GM12878 (cell line): ENCODE measurements around the gene SERINC5. TPM values are rescaled to one million over a fixed set of nuclear protein-coding genes. Genes with fewer than 3 reads are reported as not detected.

Experiments
- ATAC-seq: fragments of 200-7000 bp; cut with Tn5 transposase; 3 replicates; pipeline ENCODE4 v1.9.1; 2020; ENCODE audit warnings: mild to moderate bottlenecking, moderate library complexity
- BruUV-seq: library from RNA; stranded (reverse); fragments of 400-500 nt; replicated peaks from 2 replicates; lab custom pipeline; 2021; lab: Mats Ljungman, UMichigan
- CTCF ChIA-PET: fragments of 300-600 bp; sonication (Branson Sonifier 250); formaldehyde crosslinking; extraction: SDS; loops from one replicate; lab custom pipeline; 2021; ENCODE audit warnings: inconsistent platforms; lab: Yijun Ruan, JAX
- POLR2A ChIA-PET: fragments of 350-600 bp; formaldehyde crosslinking; extraction: SDS; loops from one replicate; lab custom pipeline; 2021; ENCODE audit warnings: inconsistent platforms; lab: Charles Lee
- RAD21 ChIA-PET: fragments of 300-600 bp; sonication (Branson Sonifier 250); formaldehyde crosslinking; loops from one replicate; lab custom pipeline; 2023; ENCODE audit warnings: antibody characterized with exemption; ENCODE audit not compliant: unreplicated experiment; lab: Charles Lee
- SMC1A ChIA-PET: fragments of 300-600 bp; sonication (Branson Sonifier 250); formaldehyde crosslinking; loops from one replicate; lab custom pipeline; 2023; ENCODE audit not compliant: unreplicated experiment, uncharacterized antibody; lab: Charles Lee
- DNase-seq: peaks from one replicate; pipeline ENCODE4 v3.0.0-alpha.2; 2011; ENCODE audit warnings: low read depth, low spot score
- FAIRE-seq: peaks from 3 replicates; lab custom pipeline; 2011; peaks lifted over from hg19 to GRCh38; lab: Jason Lieb, UNC
- H2AFZ ChIP-seq: 2 replicates; pipeline ENCODE4 v1.6.0; 2011; ENCODE audit warnings: low read depth, low read length, control low read depth; ENCODE audit not compliant: control insufficient read depth
- H3K27ac ChIP-seq: 2 replicates; pipeline ENCODE4 v1.5.1; 2011; ENCODE audit warnings: control low read depth; ENCODE audit not compliant: control insufficient read depth, insufficient read depth
- H3K27me3 ChIP-seq, 2 experiments: replicated peaks in 1 of 2; 2 replicates each; pipeline versions ENCODE4 v1.6.0 to v1.6.1; 2011; ENCODE audit warnings: low read length in 1 of 2; ENCODE audit not compliant: control insufficient read depth in 2 of 2, insufficient read depth in 2 of 2
- H3K36me3 ChIP-seq, 2 experiments: 2 replicates each; pipeline ENCODE4 v1.5.1; 2011; ENCODE audit warnings: low read length in 1 of 2; ENCODE audit not compliant: control insufficient read depth in 2 of 2, insufficient read depth in 2 of 2
- H3K4me1 ChIP-seq: 2 replicates; pipeline ENCODE4 v1.6.1; 2011; ENCODE audit warnings: mild to moderate bottlenecking, low read length, moderate library complexity, mixed read lengths; ENCODE audit not compliant: control insufficient read depth, insufficient read depth
- H3K4me2 ChIP-seq: 2 replicates; pipeline ENCODE4 v1.6.0; 2011; ENCODE audit warnings: control low read depth; ENCODE audit not compliant: control insufficient read depth, insufficient read depth
- H3K4me3 ChIP-seq: fragments of 200-600 bp; sonication (generic); 2 replicates; pipeline ENCODE4 v1.5.1; 2016
- H3K79me2 ChIP-seq: 2 replicates; pipeline ENCODE4 v1.6.0; 2011; ENCODE audit warnings: low read length; ENCODE audit not compliant: control insufficient read depth, insufficient read depth
- H3K9ac ChIP-seq: 2 replicates; pipeline ENCODE4 v1.8.0; 2011; ENCODE audit warnings: low read length, control low read depth, mixed read lengths; ENCODE audit not compliant: control insufficient read depth, insufficient read depth
- H3K9me3 ChIP-seq: replicated peaks from 3 replicates; pipeline ENCODE4 v1.5.1; 2011; ENCODE audit warnings: mild to moderate bottlenecking, low read length; ENCODE audit not compliant: control insufficient read depth, insufficient read depth
- H4K20me1 ChIP-seq: 2 replicates; pipeline ENCODE4 v1.6.0; 2011; ENCODE audit not compliant: control insufficient read depth, insufficient read depth
- ATF7 ChIP-seq: fragments of 450-650 bp; IDR thresholded peaks from 2 replicates; pipeline ENCODE4 v1.6.1; 2016; ENCODE audit warnings: low read depth, mild to moderate bottlenecking
- BCL11A ChIP-seq: IDR thresholded peaks from 2 replicates; pipeline ENCODE4 v1.6.1; 2011; ENCODE audit warnings: low read depth, low read length
- BHLHE40 ChIP-seq, 2 experiments: fragments of 450-650 bp in 1 of 2; IDR thresholded peaks; 2 replicates each; pipeline ENCODE4 v1.6.1; 2011 to 2017; ENCODE audit warnings: low read depth in 2 of 2, borderline replicate concordance in 1 of 2, improper control_type of control experiment in 1 of 2, low read length in 1 of 2, mild to moderate bottlenecking in 1 of 2
- CREB1 ChIP-seq: IDR thresholded peaks from 2 replicates; pipeline ENCODE4 v1.6.1; 2012; ENCODE audit warnings: low read depth, mild to moderate bottlenecking, inconsistent platforms
- HCFC1 ChIP-seq: fragments of 150-350 bp; IDR thresholded peaks from 2 replicates; pipeline ENCODE4 v1.6.1; 2014; ENCODE audit warnings: low read length
- NR2C2 ChIP-seq: IDR thresholded peaks from 2 replicates; pipeline ENCODE4 v1.6.1; 2011; ENCODE audit warnings: borderline replicate concordance, low read depth; ENCODE audit not compliant: control insufficient read depth, insufficient read length
- PAX8 ChIP-seq: fragments of 450-650 bp; IDR thresholded peaks from 2 replicates; pipeline ENCODE4 v1.6.1; 2017; ENCODE audit warnings: mild to moderate bottlenecking, moderate library complexity
- SMAD5 ChIP-seq: IDR thresholded peaks from 2 replicates; pipeline ENCODE4 v1.6.1; 2016; ENCODE audit warnings: antibody characterized with exemption, low read depth
- SPI1 ChIP-seq: IDR thresholded peaks from 2 replicates; pipeline ENCODE4 v1.6.1; 2011; ENCODE audit warnings: low read depth, mild to moderate bottlenecking, low read length, moderate library complexity, borderline replicate concordance; ENCODE audit not compliant: insufficient read depth
- ZBED1 ChIP-seq: IDR thresholded peaks from 2 replicates; pipeline ENCODE4 v1.6.1; 2016; ENCODE audit warnings: borderline replicate concordance
- WGBS: methylation state at CpG from one replicate; pipeline ENCODE4 v1.1.6; 2016; ENCODE audit warnings: low lambda C conversion rate; ENCODE audit not compliant: insufficient replicate concordance, insufficient coverage; ENCODE audit errors: missing lambda C conversion rate; 5-methylcytosine and 5-hydroxymethylcytosine counted together
- in situ Hi-C: fragments of 300-500 bp; cut with MboI; formaldehyde crosslinking; loops from 9 replicates; pipeline ENCODE4 v1.14.3; 2018; ENCODE audit warnings: mixed read lengths
- intact Hi-C: fragments of 100-400 bp; cut with micrococcal nuclease; formaldehyde crosslinking; loops from one replicate; pipeline ENCODE4 v1.14.2; 2022; ENCODE audit not compliant: unreplicated experiment
- polyA plus RNA-seq, 11 experiments: library from polyadenylated mRNA; depleted of rRNA in 4 of 11; unstranded in 6 of 11; stranded (reverse) in 5 of 11; fragments of >200 nt; fragmentation: Nextera tagmentation in 4 of 11; fragmentation: Illumina TruSeq in 1 of 11; extraction: Ambion mirVana in 4 of 11; extraction: Trizol in 1 of 11; gene quantifications; 1 replicate in 1 of 11; 2 replicates in 10 of 11; pipeline versions ENCODE4 v1.2.1 to v1.2.3, GENCODE V29; 2011 to 2016; ENCODE audit warnings: inconsistent platforms in 2 of 11, missing spikeins in 2 of 11, low read depth in 1 of 11
- total RNA-seq, 4 experiments: library from RNA; depleted of rRNA in 3 of 4; stranded (reverse); fragments of >200 nt in 3 of 4; fragmentation: Illumina TruSeq in 1 of 4; extraction: Trizol in 1 of 4; gene quantifications; 2 replicates each; pipeline versions ENCODE4 v1.2.1 to v1.2.3, GENCODE V29; 2013 to 2021

The SERINC5 gene
- total and polyA plus RNA-seq, 10 of the 15 experiments (the other 5 are each of a cell fraction or from before 2014, with no cell fraction given), result 0.66 to 7.0 (median 2.8) TPM

GRCh38 chr5:80230269-80230992 lies 25.4 kb downstream of the SERINC5 start:
- RAD21 ChIA-PET, result no interaction called here
- Histone ChIP-seq H3K79me2 (no peaks in the 10 kb centered on the region), H3K36me3 (no peaks in the 10 kb centered on the region)
- TF ChIP-seq BHLHE40 (IDR thresholded peaks at IDR 0.05; ENCODE audit: borderline replicate concordance in 1 of 2, low read depth in 2 of 2, low read length in 1 of 2), result no peak
- TF ChIP-seq ATF7, result no peak
- no peak for TF ChIP-seq PAX8
- no peak for TF ChIP-seq SPI1
- no peak for TF ChIP-seq SMAD5
- no peak for TF ChIP-seq BCL11A
- TF ChIP-seq ZBED1, result no peak
- TF ChIP-seq HCFC1, result no peak
- no peak for TF ChIP-seq CREB1
- TF ChIP-seq NR2C2, result no peak
- TF ChIP-seq, all 136 proteins: peak for 0
- DNase-seq (no peak), FAIRE-seq (no peak), ATAC-seq (no peak)
- Histone ChIP-seq H4K20me1 (no peaks in the 10 kb centered on the region), H3K27me3 (no peaks in the 10 kb centered on the region), H3K4me3 (no peak overlapping the region), H3K4me1 (no peaks in the 10 kb centered on the region), H3K27ac (no peak overlapping the region), H3K9ac (no peak overlapping the region), H3K9me3 (no peaks in the 10 kb centered on the region), H2AFZ (no peak overlapping the region), H3K4me2 (no peak overlapping the region)
- CTCF ChIA-PET, result interaction anchor here (0.9 kb wide), 2 partner anchors 9 to 45 kb away, joined by 3 read pairs; no protein-coding TSS in a partner anchor
- SMC1A ChIA-PET, result interaction anchor here (1.0 kb wide), 1 partner anchor 139 kb away, joined by 3 read pairs; no protein-coding TSS in a partner anchor
- POLR2A ChIA-PET, result no interaction called here
- in situ Hi-C loops (no loop called here), intact Hi-C loops (no loop called here)
- WGBS, result 45% methylated on average over 6 of the region's 7 CpGs
- BruUV-seq, result no TSS peak
